Measurements from ENCODE around the gene LALBA. TPM values are rescaled to one million over a fixed set of nuclear protein-coding genes. Genes with fewer than 3 reads are reported as not detected.
A peak's percentile ranks its signal among the peaks of the same experiment; 100 is the strongest.

Gene LALBA
- total RNA-seq (not detected), polyA plus RNA-seq (ENCODE audit: insufficient read depth in 1 of 8, insufficient read length in 8 of 8, low replicate concordance in 1 of 8) (not detected)
- long read RNA-seq, donor 1 = 0 reads
- long read RNA-seq, donor 2 = 0 reads
- long read RNA-seq, donor 3 = 0 reads
- long read RNA-seq, donor 4 = 0 reads
- long read RNA-seq, donor 5 = 0 reads
- long read RNA-seq, donor 6 = 0 reads
- long read RNA-seq, donor 7 = 0 reads
- long read RNA-seq, donor 8 = 0 reads
- long read RNA-seq, donor 9 = 0 reads
- long read RNA-seq, donor 10 = 0 reads
- long read RNA-seq, donor 11 = 0 reads

DNA sequence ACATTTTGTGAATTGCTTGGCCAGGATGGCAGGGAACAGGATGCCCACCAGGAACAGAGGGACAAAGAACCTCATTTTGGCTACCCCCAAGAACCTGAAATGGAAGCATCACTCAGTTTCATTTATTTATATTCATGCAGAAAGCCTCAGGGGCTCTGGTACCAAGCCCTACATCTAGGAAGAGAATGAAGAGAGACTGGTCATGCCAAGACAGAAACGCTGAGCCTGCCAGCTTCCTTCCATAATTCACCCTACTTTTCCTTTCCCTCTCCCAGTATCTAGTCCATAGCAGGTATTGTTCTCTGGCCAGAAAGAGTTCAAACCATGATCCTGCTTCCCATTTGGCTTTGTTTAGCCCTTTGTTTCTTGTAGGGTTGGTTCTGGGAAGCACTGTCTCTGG is at the start of gene LALBA:
TSS of gene LALBA (minus strand) at position 101 of the 400 bp plus-strand sequence. CDS start at position 75, 26 bp downstream.
- no peaks in the 10 kb centered on the region for H3K27me3 ChIP-seq (ENCODE audit: control insufficient read depth, insufficient read depth, low read length)
- H3K4me1 ChIP-seq (ENCODE audit: control insufficient read depth, insufficient read depth, low read length) = no peaks in the 10 kb centered on the region
- no peak within 1 kb of the TSS for H3K27ac ChIP-seq (ENCODE audit: low read length)
- H3K9me3 ChIP-seq (replicated peaks; ENCODE audit: control insufficient read depth, low read depth, low read length) = no peaks in the 10 kb centered on the region
- no peak for DNase-seq
- no peak within 1 kb of the TSS for H3K4me3 ChIP-seq (ENCODE audit: low read length)
- no CpG with 5 or more reads among the region's 1 CpG for WGBS (ENCODE audit: insufficient coverage)
- no peaks in the 10 kb centered on the region for H3K36me3 ChIP-seq (ENCODE audit: control insufficient read depth, insufficient read depth, low read length)

GRCh38 chr12:48618541-48618940 is 48.7 kb upstream of the LALBA start:
- H3K9me3 ChIP-seq (replicated peaks; ENCODE audit: control insufficient read depth, low read depth, low read length) = peaks cover 3% of the 10 kb centered on the region
- no CpG with 5 or more reads among the region's 7 CpGs for WGBS (ENCODE audit: insufficient coverage)
- peak; percentile 75 for DNase-seq

DNA sequence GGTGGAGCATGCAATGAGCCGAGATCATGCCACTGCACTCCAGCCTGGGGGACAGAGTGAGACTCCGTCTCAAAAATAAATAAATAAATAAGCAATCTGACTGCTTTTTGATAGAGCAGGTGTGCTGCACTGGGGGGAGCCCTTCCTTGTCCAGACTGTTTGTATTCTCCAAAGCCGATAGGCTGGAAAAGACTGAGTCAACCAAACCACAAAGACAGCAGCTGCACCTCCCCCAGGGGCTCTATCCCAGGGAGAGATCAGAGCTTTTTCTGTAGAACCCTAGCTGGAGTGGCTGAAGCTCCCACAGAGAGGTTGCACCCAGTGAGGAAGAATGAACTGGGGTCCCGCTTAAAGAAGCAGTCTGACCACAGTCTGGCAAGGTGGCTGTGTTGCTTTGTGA is 45.8 kb upstream of the LALBA start:
- no CpG with 5 or more reads among the region's 4 CpGs for WGBS (ENCODE audit: insufficient coverage)
- Histone ChIP-seq H3K9me3 (replicated peaks; ENCODE audit: control insufficient read depth, low read depth, low read length) (peaks cover 3% of the 10 kb centered on the region), H3K27ac (ENCODE audit: low read length) (no peak overlapping the region), H3K4me1 (ENCODE audit: control insufficient read depth, insufficient read depth, low read length) (no peaks in the 10 kb centered on the region), H3K36me3 (ENCODE audit: control insufficient read depth, insufficient read depth, low read length) (no peaks in the 10 kb centered on the region), H3K27me3 (ENCODE audit: control insufficient read depth, insufficient read depth, low read length) (peaks cover 2% of the 10 kb centered on the region), H3K4me3 (ENCODE audit: low read length) (no peak overlapping the region)
- DNase-seq = no peak

More at GRCh38 chr12:48618541-48618940, 48.7 kb upstream of the LALBA start:
- Histone ChIP-seq H3K4me3 (ENCODE audit: low read length) (no peak overlapping the region), H3K4me1 (ENCODE audit: control insufficient read depth, insufficient read depth, low read length) (no peaks in the 10 kb centered on the region), H3K36me3 (ENCODE audit: control insufficient read depth, insufficient read depth, low read length) (no peaks in the 10 kb centered on the region), H3K27ac (ENCODE audit: low read length) (no peak overlapping the region), H3K27me3 (ENCODE audit: control insufficient read depth, insufficient read depth, low read length) (peaks cover 2% of the 10 kb centered on the region)

DNA sequence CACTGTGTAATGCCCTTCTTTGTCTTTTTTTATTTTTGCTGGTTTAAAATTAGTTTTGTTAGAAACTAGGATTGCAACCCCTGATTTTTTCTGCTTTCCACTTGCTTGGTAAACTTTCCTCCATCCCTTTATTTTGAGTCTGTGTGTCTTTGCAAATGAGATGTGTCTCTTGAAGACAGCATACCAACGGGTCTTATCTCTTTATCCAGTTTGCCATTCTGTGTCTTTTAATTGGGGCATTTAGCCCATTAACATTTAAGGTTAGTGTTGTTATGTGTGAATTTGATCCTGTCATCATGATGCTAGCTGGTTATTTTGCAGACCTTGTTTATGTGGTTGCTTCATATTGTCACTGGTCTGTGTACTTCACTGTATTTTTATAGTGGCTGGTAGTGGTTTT is 43.5 kb upstream of the LALBA start:
- Histone ChIP-seq H3K27ac (ENCODE audit: low read length) (no peak overlapping the region), H3K36me3 (ENCODE audit: control insufficient read depth, insufficient read depth, low read length) (no peaks in the 10 kb centered on the region), H3K4me1 (ENCODE audit: control insufficient read depth, insufficient read depth, low read length) (no peaks in the 10 kb centered on the region), H3K4me3 (ENCODE audit: low read length) (no peak overlapping the region), H3K9me3 (replicated peaks; ENCODE audit: control insufficient read depth, low read depth, low read length) (peaks cover 5% of the 10 kb centered on the region), H3K27me3 (ENCODE audit: control insufficient read depth, insufficient read depth, low read length) (peaks cover 2% of the 10 kb centered on the region)
- no CpG with 5 or more reads among the region's 1 CpG for WGBS (ENCODE audit: insufficient coverage)
- DNase-seq = no peak

- no peak overlapping the region for H3K27ac ChIP-seq (ENCODE audit: low read length)
- no peak for DNase-seq
- H3K9me3 ChIP-seq (replicated peaks; ENCODE audit: control insufficient read depth, low read depth, low read length) = peaks cover 8% of the 10 kb centered on the region
- no peaks in the 10 kb centered on the region for H3K36me3 ChIP-seq (ENCODE audit: control insufficient read depth, insufficient read depth, low read length)
- H3K27me3 ChIP-seq (ENCODE audit: control insufficient read depth, insufficient read depth, low read length) = no peaks in the 10 kb centered on the region
- WGBS (ENCODE audit: insufficient coverage) = 100% methylated on average over 1 of the region's 1 CpG
- H3K4me3 ChIP-seq (ENCODE audit: low read length) = no peak overlapping the region
- H3K4me1 ChIP-seq (ENCODE audit: control insufficient read depth, insufficient read depth, low read length) = no peaks in the 10 kb centered on the region
These were observed 32.5 kb upstream of the LALBA start for GRCh38 chr12:48602192-48602989.

DNA sequence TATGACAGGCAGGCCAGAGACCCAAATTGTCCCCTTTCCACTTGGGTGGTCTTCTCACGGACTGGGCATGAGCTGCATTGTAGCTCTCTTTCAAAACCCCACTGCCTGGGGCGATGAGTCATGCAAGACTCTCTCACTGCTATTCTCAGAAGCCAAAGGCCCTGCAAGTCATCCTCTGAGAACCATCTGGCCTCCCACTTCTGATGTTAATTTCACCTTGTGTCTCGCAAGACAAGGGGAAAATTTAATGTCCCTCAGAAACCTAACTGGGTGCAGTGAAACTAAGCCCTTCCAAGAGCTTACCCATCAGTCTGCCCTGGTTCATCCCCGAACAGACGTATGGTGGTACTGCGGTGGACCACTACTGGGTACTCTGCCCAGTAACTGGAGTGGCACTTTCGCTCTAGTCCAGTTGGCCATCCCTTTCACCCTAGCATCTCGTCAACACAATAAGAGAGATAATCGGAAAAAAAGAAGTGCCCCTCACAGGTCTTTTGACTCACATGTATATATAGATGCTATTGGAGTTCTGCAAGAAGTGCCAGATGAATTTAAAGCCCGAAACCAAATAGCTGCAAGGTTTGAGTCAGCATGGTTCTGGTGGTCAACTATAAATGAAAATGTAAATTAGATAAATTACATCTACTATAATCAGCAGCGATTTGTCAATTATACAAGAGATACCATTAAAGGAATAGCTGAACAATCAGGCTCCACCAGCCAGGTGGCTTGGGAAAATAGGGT is 31.3 kb upstream of the LALBA start:
- H3K9me3 ChIP-seq (replicated peaks; ENCODE audit: control insufficient read depth, low read depth, low read length) = peaks cover 4% of the 10 kb centered on the region
- WGBS (ENCODE audit: insufficient coverage) = 78% methylated on average over 6 of the region's 11 CpGs
- H3K4me1 ChIP-seq (ENCODE audit: control insufficient read depth, insufficient read depth, low read length) = no peaks in the 10 kb centered on the region
- DNase-seq = no peak
- H3K4me3 ChIP-seq (ENCODE audit: low read length) = no peak overlapping the region
- no peak overlapping the region for H3K27ac ChIP-seq (ENCODE audit: low read length)
- no peaks in the 10 kb centered on the region for H3K36me3 ChIP-seq (ENCODE audit: control insufficient read depth, insufficient read depth, low read length)
- H3K27me3 ChIP-seq (ENCODE audit: control insufficient read depth, insufficient read depth, low read length) = no peaks in the 10 kb centered on the region

DNA sequence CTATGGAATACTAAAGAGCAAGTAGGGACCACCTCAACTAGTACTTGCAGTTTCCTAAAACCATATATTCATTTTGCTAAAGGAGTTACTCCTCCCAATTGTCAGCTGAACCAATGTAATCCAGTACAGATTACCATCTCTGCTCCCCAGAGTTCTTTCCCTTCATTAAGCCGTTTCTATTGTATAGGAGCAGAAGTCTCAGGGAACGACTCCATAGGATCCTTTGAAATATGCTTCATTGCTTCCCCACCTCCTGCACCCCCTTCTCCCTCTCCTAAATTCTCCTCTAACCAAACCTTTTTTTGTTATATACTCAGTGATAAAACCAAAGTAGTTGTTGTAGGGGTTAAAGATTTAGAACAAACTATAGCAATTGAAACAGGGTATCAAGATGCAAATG is 30.7 kb upstream of the LALBA start:
- no peak for DNase-seq
- no peak overlapping the region for H3K27ac ChIP-seq (ENCODE audit: low read length)
- no peak overlapping the region for H3K4me3 ChIP-seq (ENCODE audit: low read length)
- H3K36me3 ChIP-seq (ENCODE audit: control insufficient read depth, insufficient read depth, low read length) = no peaks in the 10 kb centered on the region
- H3K9me3 ChIP-seq (replicated peaks; ENCODE audit: control insufficient read depth, low read depth, low read length) = peaks cover 3% of the 10 kb centered on the region
- WGBS (ENCODE audit: insufficient coverage) = no CpG with 5 or more reads among the region's 2 CpGs
- no peaks in the 10 kb centered on the region for H3K4me1 ChIP-seq (ENCODE audit: control insufficient read depth, insufficient read depth, low read length)
- H3K27me3 ChIP-seq (ENCODE audit: control insufficient read depth, insufficient read depth, low read length) = no peaks in the 10 kb centered on the region

DNA sequence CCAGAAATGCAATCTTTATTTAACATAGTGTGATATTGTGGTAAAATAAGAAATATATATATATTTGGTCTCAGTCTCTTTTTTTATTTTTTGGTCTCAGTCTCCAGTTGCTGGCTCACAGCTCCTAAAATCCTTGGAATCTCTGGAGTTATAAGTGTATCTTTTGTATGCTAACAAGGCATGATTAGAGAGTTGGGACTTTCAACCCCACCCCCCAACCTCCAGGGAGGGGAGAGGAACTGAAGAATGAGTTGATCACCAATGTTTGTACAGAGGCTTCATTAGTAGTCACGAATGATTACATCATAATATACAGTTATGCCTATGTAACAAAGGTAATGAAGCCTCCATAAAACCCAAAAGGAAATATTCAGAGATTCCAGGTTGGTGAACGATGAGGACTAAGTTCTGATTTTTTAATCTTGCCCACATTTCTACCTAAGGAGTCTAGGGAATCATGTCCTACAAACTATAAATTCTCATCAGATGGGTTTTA is 22.8 kb upstream of the LALBA start:
- DNase-seq = no peak
- Histone ChIP-seq H3K27ac (ENCODE audit: low read length) (no peak overlapping the region), H3K36me3 (ENCODE audit: control insufficient read depth, insufficient read depth, low read length) (no peaks in the 10 kb centered on the region), H3K9me3 (replicated peaks; ENCODE audit: control insufficient read depth, low read depth, low read length) (no peaks in the 10 kb centered on the region), H3K4me1 (ENCODE audit: control insufficient read depth, insufficient read depth, low read length) (no peaks in the 10 kb centered on the region), H3K27me3 (ENCODE audit: control insufficient read depth, insufficient read depth, low read length) (no peaks in the 10 kb centered on the region), H3K4me3 (ENCODE audit: low read length) (no peak overlapping the region)
- WGBS (ENCODE audit: insufficient coverage) = no CpG with 5 or more reads among the region's 2 CpGs

GRCh38 chr12:48586361-48586760 is 16.5 kb upstream of the LALBA start:
- no peak overlapping the region for H3K4me3 ChIP-seq (ENCODE audit: low read length)
- no peaks in the 10 kb centered on the region for H3K4me1 ChIP-seq (ENCODE audit: control insufficient read depth, insufficient read depth, low read length)
- H3K27me3 ChIP-seq (ENCODE audit: control insufficient read depth, insufficient read depth, low read length) = no peaks in the 10 kb centered on the region
- no peak overlapping the region for H3K27ac ChIP-seq (ENCODE audit: low read length)
- no peak for DNase-seq
- 100% methylated on average over 3 of the region's 5 CpGs for WGBS (ENCODE audit: insufficient coverage)
- H3K9me3 ChIP-seq (replicated peaks; ENCODE audit: control insufficient read depth, low read depth, low read length) = no peaks in the 10 kb centered on the region
- no peaks in the 10 kb centered on the region for H3K36me3 ChIP-seq (ENCODE audit: control insufficient read depth, insufficient read depth, low read length)

DNA sequence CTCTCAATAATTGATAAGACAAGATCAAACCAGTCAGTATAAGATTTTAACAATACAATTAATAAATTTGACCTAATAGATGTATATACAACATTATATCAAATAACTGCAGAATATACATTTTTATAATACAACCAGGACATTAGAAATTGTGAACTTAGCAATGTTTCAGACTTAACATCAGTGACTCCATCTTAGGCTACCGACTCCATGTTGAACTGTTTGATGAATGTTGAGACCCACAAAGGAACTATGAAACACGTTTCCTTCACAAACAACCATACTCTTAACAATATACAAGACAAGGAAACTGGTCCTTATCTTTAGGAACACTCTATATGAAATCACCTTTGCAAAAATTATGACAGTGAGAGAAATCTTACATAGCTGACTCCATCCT is 13.9 kb upstream of the LALBA start:
- H3K27me3 ChIP-seq (ENCODE audit: control insufficient read depth, insufficient read depth, low read length) = no peaks in the 10 kb centered on the region
- DNase-seq = no peak
- WGBS (ENCODE audit: insufficient coverage) = no CpG with 5 or more reads among the region's 2 CpGs
- H3K4me1 ChIP-seq (ENCODE audit: control insufficient read depth, insufficient read depth, low read length) = no peaks in the 10 kb centered on the region
- no peaks in the 10 kb centered on the region for H3K9me3 ChIP-seq (replicated peaks; ENCODE audit: control insufficient read depth, low read depth, low read length)
- no peak overlapping the region for H3K4me3 ChIP-seq (ENCODE audit: low read length)
- H3K27ac ChIP-seq (ENCODE audit: low read length) = no peak overlapping the region
- H3K36me3 ChIP-seq (ENCODE audit: control insufficient read depth, insufficient read depth, low read length) = no peaks in the 10 kb centered on the region

Data from muscle of leg (tissue), 16 donors.